ENCODE results near the gene CSMD2. TPM values are rescaled to one million over a fixed set of nuclear protein-coding genes. Genes with fewer than 3 reads are reported as not detected.

The CSMD2 gene
- total RNA-seq, 1 donor from 2014 or later, result not detected

- no peaks in the 10 kb centered on the region for H3K4me1 Mint-ChIP-seq
- intact Hi-C loops (cut with micrococcal nuclease), result no loop called here
- H3K9me3 Mint-ChIP-seq, result no peaks in the 10 kb centered on the region
- no peak overlapping the region for H3K27ac Mint-ChIP-seq
- H3K27me3 Mint-ChIP-seq, result no peaks in the 10 kb centered on the region
- no peak overlapping the region for H3K4me3 Mint-ChIP-seq
- peak; percentile 25 for DNase-seq
- H3K36me3 Mint-ChIP-seq (ENCODE audit: low read depth), result no peaks in the 10 kb centered on the region
These were observed 342.6 kb downstream of the CSMD2 start for GRCh38 chr1:33822396-33822795.

- no peak overlapping the region for H3K4me3 Mint-ChIP-seq
- no peak overlapping the region for H3K27ac Mint-ChIP-seq
- H3K9me3 Mint-ChIP-seq, result no peaks in the 10 kb centered on the region
- no peaks in the 10 kb centered on the region for H3K27me3 Mint-ChIP-seq
- intact Hi-C loops (cut with micrococcal nuclease), result no loop called here
- peak; percentile 27 for DNase-seq
- no peaks in the 10 kb centered on the region for H3K4me1 Mint-ChIP-seq
- H3K36me3 Mint-ChIP-seq (ENCODE audit: low read depth), result no peaks in the 10 kb centered on the region
These were observed 343.7 kb downstream of the CSMD2 start for GRCh38 chr1:33821291-33821690.

DNA sequence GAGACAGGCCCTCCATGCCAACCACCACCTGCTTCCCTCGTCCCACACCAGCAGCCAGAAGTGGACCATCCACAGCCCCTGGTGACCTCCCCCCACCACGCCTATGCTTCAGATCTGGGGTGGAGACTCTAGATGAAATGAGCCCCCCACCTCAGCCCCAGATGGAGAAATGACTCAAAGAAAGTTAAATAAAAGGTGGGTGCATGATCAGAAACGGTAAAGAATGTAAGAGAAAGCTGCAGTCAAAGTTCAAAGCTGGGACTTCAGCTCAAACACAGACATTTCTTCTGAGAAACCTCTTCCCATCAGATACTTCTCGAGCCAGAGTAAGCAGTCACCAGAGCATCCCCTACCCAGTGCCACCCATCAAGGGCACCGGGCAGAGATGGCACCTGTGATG is 344.2 kb downstream of the CSMD2 start:
- Mint-ChIP-seq H3K9me3 (no peaks in the 10 kb centered on the region), H3K27ac (no peak overlapping the region), H3K36me3 (ENCODE audit: low read depth) (no peaks in the 10 kb centered on the region), H3K27me3 (no peaks in the 10 kb centered on the region), H3K4me3 (no peak overlapping the region), H3K4me1 (no peaks in the 10 kb centered on the region)
- peak; percentile 26 for DNase-seq
- intact Hi-C loops (cut with micrococcal nuclease), result no loop called here

- Mint-ChIP-seq H3K36me3 (ENCODE audit: low read depth) (no peaks in the 10 kb centered on the region), H3K27ac (no peak overlapping the region), H3K4me3 (no peak overlapping the region), H3K9me3 (no peaks in the 10 kb centered on the region), H3K27me3 (no peaks in the 10 kb centered on the region), H3K4me1 (no peaks in the 10 kb centered on the region)
- intact Hi-C loops (cut with micrococcal nuclease), result no loop called here
- DNase-seq, result peak; percentile 15
These were observed 345.1 kb downstream of the CSMD2 start for GRCh38 chr1:33819913-33820311.

DNA sequence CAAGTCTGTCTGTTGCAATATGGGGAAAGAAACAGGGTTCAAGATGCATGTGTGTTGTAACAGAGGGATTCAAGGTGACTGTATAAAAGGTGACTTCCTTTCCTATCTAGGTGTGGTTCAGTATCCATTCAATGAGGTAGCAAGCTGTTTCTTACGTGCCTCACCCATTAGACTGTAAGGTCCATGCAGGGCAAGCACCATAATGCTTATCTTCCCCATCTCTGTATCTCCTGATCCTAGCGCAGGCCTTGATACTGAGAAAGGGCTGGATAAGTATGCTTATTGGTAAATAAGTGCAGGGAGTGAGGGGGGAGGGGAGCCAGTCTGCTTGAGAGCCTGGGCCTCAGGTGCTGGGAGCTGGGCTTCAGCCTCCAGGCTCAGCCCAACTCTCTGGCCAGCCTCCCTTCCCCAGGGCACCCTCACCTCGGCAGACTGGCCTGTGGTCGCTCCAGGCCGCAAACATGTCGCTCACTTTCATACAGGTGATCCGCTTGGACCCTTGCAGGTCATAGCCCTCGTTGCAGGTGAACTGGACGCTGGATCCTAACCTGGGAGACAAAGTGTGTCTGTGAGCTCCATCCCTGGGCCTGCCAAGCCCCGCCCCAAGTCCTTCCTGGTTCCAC is 345.6 kb downstream of the CSMD2 start:
- Mint-ChIP-seq H3K4me1 (no peaks in the 10 kb centered on the region), H3K27me3 (no peaks in the 10 kb centered on the region), H3K27ac (no peak overlapping the region), H3K36me3 (ENCODE audit: low read depth) (no peaks in the 10 kb centered on the region), H3K4me3 (no peak overlapping the region), H3K9me3 (no peaks in the 10 kb centered on the region)
- intact Hi-C loops (cut with micrococcal nuclease), result no loop called here
- DNase-seq, result peak; percentile 27

DNA sequence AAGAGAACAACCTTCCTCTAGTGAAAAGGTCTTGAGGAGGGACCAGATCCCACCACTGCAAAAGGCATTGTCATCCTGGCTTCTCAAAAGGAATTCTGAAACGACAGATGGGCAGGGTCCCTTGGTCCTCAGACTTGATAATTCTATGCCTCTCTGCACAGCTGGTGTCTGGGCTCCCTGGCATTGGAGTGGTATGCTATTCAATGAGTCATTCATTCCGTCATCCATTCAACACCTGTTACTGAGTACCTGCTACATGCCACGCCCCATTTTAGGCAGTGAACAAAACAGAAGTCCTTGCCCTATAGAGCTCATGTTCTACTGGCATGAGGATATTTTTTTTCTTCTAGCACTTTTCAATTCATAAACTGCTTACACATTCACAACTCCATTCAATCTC is 347.0 kb downstream of the CSMD2 start:
- H3K27me3 Mint-ChIP-seq, result no peaks in the 10 kb centered on the region
- DNase-seq, result peak; percentile 36
- intact Hi-C loops (cut with micrococcal nuclease), result no loop called here
- no peaks in the 10 kb centered on the region for H3K9me3 Mint-ChIP-seq
- H3K27ac Mint-ChIP-seq, result no peak overlapping the region
- no peak overlapping the region for H3K4me3 Mint-ChIP-seq
- no peaks in the 10 kb centered on the region for H3K36me3 Mint-ChIP-seq (ENCODE audit: low read depth)
- no peaks in the 10 kb centered on the region for H3K4me1 Mint-ChIP-seq

DNA sequence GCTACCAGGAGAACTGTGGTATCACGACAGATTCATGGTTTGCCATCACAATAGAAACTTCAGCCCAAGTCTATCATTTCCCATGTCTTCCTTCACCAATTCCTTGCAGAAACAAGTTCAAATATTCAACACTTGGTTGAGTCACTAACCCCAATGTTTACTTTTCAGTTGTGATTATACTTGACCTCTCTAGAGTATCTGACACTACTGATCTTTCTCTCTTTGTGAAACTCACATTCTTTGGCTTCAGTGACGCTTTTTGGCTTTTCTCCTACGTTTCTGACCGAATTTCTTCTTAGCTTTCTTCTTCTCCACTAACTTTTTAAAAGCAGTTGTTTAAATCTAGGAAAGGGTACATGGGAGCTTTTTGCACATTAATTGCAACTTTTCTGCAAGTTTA is 350.0 kb downstream of the CSMD2 start:
- peak; percentile 4 for DNase-seq
- Mint-ChIP-seq H3K27me3 (no peaks in the 10 kb centered on the region), H3K36me3 (ENCODE audit: low read depth) (no peaks in the 10 kb centered on the region), H3K4me1 (no peaks in the 10 kb centered on the region), H3K4me3 (no peak overlapping the region), H3K9me3 (no peaks in the 10 kb centered on the region), H3K27ac (no peak overlapping the region)
- intact Hi-C loops (cut with micrococcal nuclease), result no loop called here

- intact Hi-C loops (cut with micrococcal nuclease), result no loop called here
- no peak overlapping the region for H3K4me3 Mint-ChIP-seq
These were observed 350.9 kb downstream of the CSMD2 start for GRCh38 chr1:33814166-33814565.

DNA sequence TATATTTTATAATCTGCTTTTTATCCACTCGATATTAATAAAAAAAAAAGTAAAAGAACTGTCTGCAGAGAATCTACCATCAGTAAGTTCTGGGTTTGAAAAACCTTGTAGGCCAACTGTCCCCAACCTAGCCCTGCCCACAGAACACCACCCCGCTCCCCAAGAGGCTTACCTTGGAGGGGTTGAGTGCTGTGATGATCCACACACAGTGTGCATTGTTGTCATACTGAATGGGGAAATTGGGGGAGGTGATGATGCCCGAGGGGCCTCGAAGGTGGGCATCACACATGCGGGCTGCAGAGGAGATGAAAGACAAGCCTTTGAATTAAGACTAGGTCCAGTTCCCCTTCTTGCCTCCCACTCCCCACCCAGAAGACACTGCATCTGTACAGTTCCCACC is 354.5 kb downstream of the CSMD2 start:
- Mint-ChIP-seq H3K4me1 (no peaks in the 10 kb centered on the region), H3K4me3 (no peak overlapping the region), H3K9me3 (peaks cover 10% of the 10 kb centered on the region), H3K36me3 (ENCODE audit: low read depth) (no peaks in the 10 kb centered on the region), H3K27me3 (no peaks in the 10 kb centered on the region), H3K27ac (no peak overlapping the region)
- intact Hi-C loops (cut with micrococcal nuclease), result no loop called here
- no peak for DNase-seq

More at GRCh38 chr1:33814166-33814565, 350.9 kb downstream of the CSMD2 start:
- DNase-seq, result no peak
- H3K9me3 Mint-ChIP-seq, result no peaks in the 10 kb centered on the region
- no peaks in the 10 kb centered on the region for H3K36me3 Mint-ChIP-seq (ENCODE audit: low read depth)
- H3K27ac Mint-ChIP-seq, result no peak overlapping the region
- H3K27me3 Mint-ChIP-seq, result no peaks in the 10 kb centered on the region
- H3K4me1 Mint-ChIP-seq, result no peaks in the 10 kb centered on the region

DNA sequence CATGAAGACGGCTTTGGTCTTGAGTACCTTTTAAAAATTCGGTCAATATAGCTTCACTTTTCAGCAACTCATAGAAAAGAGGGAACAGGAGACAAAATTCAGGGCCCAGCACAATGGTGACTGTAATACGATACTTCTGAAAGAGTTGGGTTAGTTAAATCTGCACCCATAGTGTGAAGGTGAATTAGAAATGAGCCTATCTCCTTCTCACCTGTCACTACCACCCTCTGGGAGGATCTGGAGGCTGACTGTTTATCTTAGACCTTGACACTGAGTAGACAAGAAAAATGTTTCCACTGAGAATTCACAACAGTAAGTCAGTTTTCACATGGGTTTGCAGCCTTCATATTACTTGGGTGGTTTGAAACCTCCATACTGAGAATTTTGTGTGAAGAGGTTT is 359.0 kb downstream of the CSMD2 start:
- no peaks in the 10 kb centered on the region for H3K36me3 Mint-ChIP-seq (ENCODE audit: low read depth)

GRCh38 chr1:33802268-33802667 is 362.8 kb downstream of the CSMD2 start:
- no peak for DNase-seq
- no peaks in the 10 kb centered on the region for H3K27me3 Mint-ChIP-seq
- no peaks in the 10 kb centered on the region for H3K4me1 Mint-ChIP-seq
- H3K36me3 Mint-ChIP-seq (ENCODE audit: low read depth), result no peaks in the 10 kb centered on the region
- H3K9me3 Mint-ChIP-seq, result peaks cover 9% of the 10 kb centered on the region
- intact Hi-C loops (cut with micrococcal nuclease), result no loop called here
- H3K4me3 Mint-ChIP-seq, result no peak overlapping the region
- no peak overlapping the region for H3K27ac Mint-ChIP-seq

More for the DNA sequence above, 359.0 kb downstream of the CSMD2 start:
- Mint-ChIP-seq H3K9me3 (peaks cover 12% of the 10 kb centered on the region), H3K4me3 (no peak overlapping the region), H3K4me1 (no peaks in the 10 kb centered on the region), H3K27me3 (no peaks in the 10 kb centered on the region), H3K27ac (no peak overlapping the region)
- no peak for DNase-seq
- intact Hi-C loops (cut with micrococcal nuclease), result no loop called here

- intact Hi-C loops (cut with micrococcal nuclease), result no loop called here
- no peaks in the 10 kb centered on the region for H3K27me3 Mint-ChIP-seq
- DNase-seq, result no peak
- peaks cover 22% of the 10 kb centered on the region for H3K9me3 Mint-ChIP-seq
- H3K4me1 Mint-ChIP-seq, result no peaks in the 10 kb centered on the region
- no peak overlapping the region for H3K4me3 Mint-ChIP-seq
- H3K27ac Mint-ChIP-seq, result no peak overlapping the region
- no peaks in the 10 kb centered on the region for H3K36me3 Mint-ChIP-seq (ENCODE audit: low read depth)
These were observed 367.2 kb downstream of the CSMD2 start for GRCh38 chr1:33797849-33798248.

GRCh38 chr1:33792651-33793050 is 372.4 kb downstream of the CSMD2 start:
- intact Hi-C loops (cut with micrococcal nuclease), result no loop called here
- H3K4me3 Mint-ChIP-seq, result no peak overlapping the region
- DNase-seq, result no peak
- no peak overlapping the region for H3K27ac Mint-ChIP-seq
- H3K27me3 Mint-ChIP-seq, result no peaks in the 10 kb centered on the region
- H3K4me1 Mint-ChIP-seq, result peaks cover 9% of the 10 kb centered on the region
- H3K36me3 Mint-ChIP-seq (ENCODE audit: low read depth), result no peaks in the 10 kb centered on the region
- H3K9me3 Mint-ChIP-seq, result peaks cover 16% of the 10 kb centered on the region

DNA sequence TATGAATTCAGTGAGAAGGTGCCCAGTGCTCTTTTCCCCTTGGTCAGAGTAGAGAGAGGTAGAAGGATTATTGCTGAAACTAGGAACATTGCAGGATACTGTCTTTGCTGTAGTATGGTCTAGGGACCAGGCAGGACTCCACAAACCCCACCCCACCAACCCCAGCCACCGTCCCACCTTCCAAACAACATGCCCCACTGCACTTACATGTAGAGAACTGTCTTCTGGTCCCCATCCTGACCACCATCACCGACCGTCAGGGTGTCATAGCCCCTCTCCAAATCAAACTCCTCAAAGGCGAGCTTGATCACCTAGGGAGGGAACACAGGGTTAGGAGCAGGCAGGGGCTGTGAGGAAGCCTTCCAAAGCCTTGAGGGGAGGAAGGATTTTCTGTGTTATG is 372.8 kb downstream of the CSMD2 start:
- DNase-seq, result no peak
- Mint-ChIP-seq H3K4me1 (peaks cover 9% of the 10 kb centered on the region), H3K27ac (no peak overlapping the region), H3K36me3 (ENCODE audit: low read depth) (no peaks in the 10 kb centered on the region), H3K9me3 (peaks cover 16% of the 10 kb centered on the region), H3K27me3 (no peaks in the 10 kb centered on the region), H3K4me3 (no peak overlapping the region)
- intact Hi-C loops (cut with micrococcal nuclease), result no loop called here

- no peak overlapping the region for H3K4me3 Mint-ChIP-seq
- no peaks in the 10 kb centered on the region for H3K36me3 Mint-ChIP-seq (ENCODE audit: low read depth)
- H3K27me3 Mint-ChIP-seq, result no peaks in the 10 kb centered on the region
- intact Hi-C loops (cut with micrococcal nuclease), result no loop called here
- peaks cover 9% of the 10 kb centered on the region for H3K4me1 Mint-ChIP-seq
- DNase-seq, result peak; percentile 64
- H3K9me3 Mint-ChIP-seq, result peaks cover 12% of the 10 kb centered on the region
- no peak overlapping the region for H3K27ac Mint-ChIP-seq
These were observed 373.8 kb downstream of the CSMD2 start for GRCh38 chr1:33791251-33791650.
